Panc1 (cell line): ENCODE results near the gene FNTB.

ENCODE experiments used
- SIN3A ChIP-seq: IDR thresholded peaks from 2 replicates; pipeline ENCODE4 v1.6.1; 2012; ENCODE audit warnings: low read depth, mild to moderate bottlenecking, low read length, moderate library complexity, borderline replicate concordance; ENCODE audit not compliant: insufficient read depth
- TF ChIP-seq, protein P1 (sequence below): fragments of 450-650 bp; IDR thresholded peaks from 2 replicates; pipeline ENCODE4 v1.5.1; 2017; ENCODE audit warnings: mild to moderate bottlenecking
- TF ChIP-seq, protein P2 (sequence below), 2 experiments: IDR thresholded peaks; 2 replicates each; pipeline ENCODE4 v1.6.1; 2011 to 2012; ENCODE audit warnings: low read depth in 2 of 2, control low read depth in 1 of 2, low read length in 1 of 2, mild to moderate bottlenecking in 1 of 2, moderate library complexity in 1 of 2; ENCODE audit not compliant: insufficient read depth in 1 of 2

DNA sequence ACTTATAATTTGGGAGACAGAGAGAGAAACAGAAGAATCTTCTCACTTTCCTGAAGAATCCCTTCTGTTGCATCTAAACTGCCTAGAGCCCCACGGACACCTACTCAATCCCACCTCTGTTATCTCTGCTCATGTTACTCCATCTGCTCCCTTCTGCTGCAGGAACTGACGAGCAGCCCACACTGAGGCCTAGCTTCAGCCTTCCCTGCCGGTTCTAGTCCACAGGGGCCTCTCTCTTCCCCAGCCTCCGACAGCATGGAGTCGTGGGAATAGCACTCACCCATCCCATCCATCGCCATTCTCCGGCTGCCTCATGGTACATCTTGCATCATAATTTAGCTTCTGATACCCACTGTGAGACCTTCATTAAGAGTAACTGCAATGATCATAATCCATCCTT is 18.5 kb upstream of the FNTB start:
- TF ChIP-seq, protein P1, sequence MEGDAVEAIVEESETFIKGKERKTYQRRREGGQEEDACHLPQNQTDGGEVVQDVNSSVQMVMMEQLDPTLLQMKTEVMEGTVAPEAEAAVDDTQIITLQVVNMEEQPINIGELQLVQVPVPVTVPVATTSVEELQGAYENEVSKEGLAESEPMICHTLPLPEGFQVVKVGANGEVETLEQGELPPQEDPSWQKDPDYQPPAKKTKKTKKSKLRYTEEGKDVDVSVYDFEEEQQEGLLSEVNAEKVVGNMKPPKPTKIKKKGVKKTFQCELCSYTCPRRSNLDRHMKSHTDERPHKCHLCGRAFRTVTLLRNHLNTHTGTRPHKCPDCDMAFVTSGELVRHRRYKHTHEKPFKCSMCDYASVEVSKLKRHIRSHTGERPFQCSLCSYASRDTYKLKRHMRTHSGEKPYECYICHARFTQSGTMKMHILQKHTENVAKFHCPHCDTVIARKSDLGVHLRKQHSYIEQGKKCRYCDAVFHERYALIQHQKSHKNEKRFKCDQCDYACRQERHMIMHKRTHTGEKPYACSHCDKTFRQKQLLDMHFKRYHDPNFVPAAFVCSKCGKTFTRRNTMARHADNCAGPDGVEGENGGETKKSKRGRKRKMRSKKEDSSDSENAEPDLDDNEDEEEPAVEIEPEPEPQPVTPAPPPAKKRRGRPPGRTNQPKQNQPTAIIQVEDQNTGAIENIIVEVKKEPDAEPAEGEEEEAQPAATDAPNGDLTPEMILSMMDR = no peak
- TF ChIP-seq, protein P2, sequence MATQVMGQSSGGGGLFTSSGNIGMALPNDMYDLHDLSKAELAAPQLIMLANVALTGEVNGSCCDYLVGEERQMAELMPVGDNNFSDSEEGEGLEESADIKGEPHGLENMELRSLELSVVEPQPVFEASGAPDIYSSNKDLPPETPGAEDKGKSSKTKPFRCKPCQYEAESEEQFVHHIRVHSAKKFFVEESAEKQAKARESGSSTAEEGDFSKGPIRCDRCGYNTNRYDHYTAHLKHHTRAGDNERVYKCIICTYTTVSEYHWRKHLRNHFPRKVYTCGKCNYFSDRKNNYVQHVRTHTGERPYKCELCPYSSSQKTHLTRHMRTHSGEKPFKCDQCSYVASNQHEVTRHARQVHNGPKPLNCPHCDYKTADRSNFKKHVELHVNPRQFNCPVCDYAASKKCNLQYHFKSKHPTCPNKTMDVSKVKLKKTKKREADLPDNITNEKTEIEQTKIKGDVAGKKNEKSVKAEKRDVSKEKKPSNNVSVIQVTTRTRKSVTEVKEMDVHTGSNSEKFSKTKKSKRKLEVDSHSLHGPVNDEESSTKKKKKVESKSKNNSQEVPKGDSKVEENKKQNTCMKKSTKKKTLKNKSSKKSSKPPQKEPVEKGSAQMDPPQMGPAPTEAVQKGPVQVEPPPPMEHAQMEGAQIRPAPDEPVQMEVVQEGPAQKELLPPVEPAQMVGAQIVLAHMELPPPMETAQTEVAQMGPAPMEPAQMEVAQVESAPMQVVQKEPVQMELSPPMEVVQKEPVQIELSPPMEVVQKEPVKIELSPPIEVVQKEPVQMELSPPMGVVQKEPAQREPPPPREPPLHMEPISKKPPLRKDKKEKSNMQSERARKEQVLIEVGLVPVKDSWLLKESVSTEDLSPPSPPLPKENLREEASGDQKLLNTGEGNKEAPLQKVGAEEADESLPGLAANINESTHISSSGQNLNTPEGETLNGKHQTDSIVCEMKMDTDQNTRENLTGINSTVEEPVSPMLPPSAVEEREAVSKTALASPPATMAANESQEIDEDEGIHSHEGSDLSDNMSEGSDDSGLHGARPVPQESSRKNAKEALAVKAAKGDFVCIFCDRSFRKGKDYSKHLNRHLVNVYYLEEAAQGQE (IDR thresholded peaks at IDR 0.05; ENCODE audit: insufficient read depth in 1 of 2, low read depth in 2 of 2, low read length in 1 of 2) = no peak
- TF ChIP-seq SIN3A = no peak
